Nephron progenitor cell (in vitro differentiated cells): Measurements from ENCODE around the gene PIR.

ENCODE experiments used
- DNase-seq: peaks from one replicate; pipeline ENCODE4 v3.0.0; 2021
- H3K27ac Mint-ChIP-seq: 2 replicates; pipeline ENCODE4 v1.8.0; 2021; ENCODE audit warnings: mild to moderate bottlenecking, moderate library complexity, mixed read lengths
- H3K27me3 Mint-ChIP-seq: 2 replicates; pipeline ENCODE4 v1.8.0; 2021; ENCODE audit warnings: mild to moderate bottlenecking, low read depth, mixed read lengths; ENCODE audit not compliant: poor library complexity
- H3K36me3 Mint-ChIP-seq: 2 replicates; pipeline ENCODE4 v1.8.0; 2021; ENCODE audit warnings: low read depth, mixed read lengths
- H3K4me1 Mint-ChIP-seq: 2 replicates; pipeline ENCODE4 v1.8.0; 2021; ENCODE audit warnings: mixed read lengths
- H3K4me3 Mint-ChIP-seq: 2 replicates; pipeline ENCODE4 v1.8.0; 2021; ENCODE audit warnings: mild to moderate bottlenecking, moderate library complexity, mixed read lengths
- H3K9me3 Mint-ChIP-seq: 2 replicates; pipeline ENCODE4 v1.8.0; 2021; ENCODE audit warnings: mild to moderate bottlenecking, moderate library complexity, mixed read lengths
- TF ChIP-seq, protein P1 (sequence below): fragments of 200-600 bp; sonication (generic); IDR thresholded peaks from 2 replicates; pipeline ENCODE4 v1.5.0; 2021; ENCODE audit warnings: antibody characterized with exemption

The PIR gene

DNA sequence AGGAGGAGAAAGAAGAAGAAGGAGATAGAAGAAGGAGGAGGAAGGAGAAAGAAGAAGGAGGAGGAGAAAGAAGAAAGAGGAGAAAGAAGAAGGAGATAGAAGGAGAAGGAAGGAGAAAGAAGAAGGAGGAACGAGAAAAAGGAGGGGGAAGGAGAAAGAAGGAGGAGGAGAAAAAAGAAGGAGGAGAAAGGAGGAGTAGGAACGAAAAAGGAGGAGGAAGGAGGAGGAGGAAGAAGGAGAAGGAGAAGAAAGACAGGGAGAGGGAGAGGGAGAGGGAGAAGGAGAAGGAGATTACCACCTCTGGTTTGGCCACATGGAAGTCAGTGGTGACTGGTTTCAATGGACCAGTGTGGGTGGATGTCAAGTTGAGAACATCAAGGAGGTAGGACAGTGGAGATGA lies 58.9 kb downstream of the PIR start:
- TF ChIP-seq, protein P1, sequence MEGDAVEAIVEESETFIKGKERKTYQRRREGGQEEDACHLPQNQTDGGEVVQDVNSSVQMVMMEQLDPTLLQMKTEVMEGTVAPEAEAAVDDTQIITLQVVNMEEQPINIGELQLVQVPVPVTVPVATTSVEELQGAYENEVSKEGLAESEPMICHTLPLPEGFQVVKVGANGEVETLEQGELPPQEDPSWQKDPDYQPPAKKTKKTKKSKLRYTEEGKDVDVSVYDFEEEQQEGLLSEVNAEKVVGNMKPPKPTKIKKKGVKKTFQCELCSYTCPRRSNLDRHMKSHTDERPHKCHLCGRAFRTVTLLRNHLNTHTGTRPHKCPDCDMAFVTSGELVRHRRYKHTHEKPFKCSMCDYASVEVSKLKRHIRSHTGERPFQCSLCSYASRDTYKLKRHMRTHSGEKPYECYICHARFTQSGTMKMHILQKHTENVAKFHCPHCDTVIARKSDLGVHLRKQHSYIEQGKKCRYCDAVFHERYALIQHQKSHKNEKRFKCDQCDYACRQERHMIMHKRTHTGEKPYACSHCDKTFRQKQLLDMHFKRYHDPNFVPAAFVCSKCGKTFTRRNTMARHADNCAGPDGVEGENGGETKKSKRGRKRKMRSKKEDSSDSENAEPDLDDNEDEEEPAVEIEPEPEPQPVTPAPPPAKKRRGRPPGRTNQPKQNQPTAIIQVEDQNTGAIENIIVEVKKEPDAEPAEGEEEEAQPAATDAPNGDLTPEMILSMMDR = no peak
- peaks cover 27% of the 10 kb centered on the region for H3K36me3 Mint-ChIP-seq
- H3K27ac Mint-ChIP-seq = no peak overlapping the region

DNA sequence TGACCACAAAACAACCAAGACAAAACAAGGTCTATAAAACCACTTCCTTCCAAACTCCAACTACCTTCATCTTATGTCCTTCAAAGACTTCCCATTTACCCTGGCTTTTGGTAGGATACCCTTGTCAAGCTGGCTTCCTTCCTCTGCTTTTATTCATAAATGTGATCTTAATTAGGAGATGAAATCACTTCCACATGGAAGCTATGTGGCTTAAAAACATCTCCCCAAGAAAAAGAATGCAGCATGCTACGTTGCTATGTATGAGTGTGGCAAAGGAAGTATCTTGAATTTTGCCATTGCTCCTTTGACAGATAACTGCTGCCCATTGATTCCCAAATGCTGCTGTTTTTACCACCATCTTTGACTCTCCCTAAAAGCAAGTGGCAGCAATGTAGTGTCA lies 62.5 kb downstream of the PIR start:
- Mint-ChIP-seq H3K36me3 (peaks cover 30% of the 10 kb centered on the region), H3K27me3 (peaks cover 28% of the 10 kb centered on the region), H3K4me3 (no peak overlapping the region), H3K9me3 (peaks cover 18% of the 10 kb centered on the region), H3K4me1 (peaks cover 26% of the 10 kb centered on the region), H3K27ac (no peak overlapping the region)
- no peak for DNase-seq
- TF ChIP-seq, protein P1 = no peak

More for the DNA sequence above, 58.9 kb downstream of the PIR start:
- Mint-ChIP-seq H3K4me3 (no peak overlapping the region), H3K9me3 (peaks cover 18% of the 10 kb centered on the region), H3K27me3 (peaks cover 28% of the 10 kb centered on the region), H3K4me1 (peaks cover 11% of the 10 kb centered on the region)
- DNase-seq = no peak

DNA sequence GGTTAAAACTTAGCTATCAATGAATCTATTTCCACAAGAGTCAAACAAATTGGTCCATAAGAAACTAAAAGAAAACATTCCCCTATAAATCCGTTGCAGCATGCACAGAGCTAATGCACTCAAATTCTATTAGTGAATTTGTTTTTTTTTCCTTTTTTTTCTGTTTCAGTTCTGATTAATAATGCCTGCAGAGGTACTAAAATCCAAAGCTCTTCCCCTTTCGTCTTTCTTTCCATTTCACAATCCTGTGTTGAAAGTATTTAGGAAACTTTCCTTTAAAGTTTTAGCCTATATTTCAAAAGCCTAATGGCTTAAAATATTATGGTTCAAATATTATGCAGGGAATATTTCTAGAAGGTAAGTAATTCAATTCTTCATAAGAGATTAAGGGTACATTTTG lies 63.1 kb downstream of the PIR start:
- Mint-ChIP-seq H3K36me3 (peaks cover 27% of the 10 kb centered on the region), H3K27me3 (peaks cover 28% of the 10 kb centered on the region), H3K4me1 (peaks cover 26% of the 10 kb centered on the region), H3K9me3 (peaks cover 18% of the 10 kb centered on the region), H3K27ac (no peak overlapping the region), H3K4me3 (no peak overlapping the region)
- no peak for DNase-seq
- TF ChIP-seq, protein P1 = no peak

DNA sequence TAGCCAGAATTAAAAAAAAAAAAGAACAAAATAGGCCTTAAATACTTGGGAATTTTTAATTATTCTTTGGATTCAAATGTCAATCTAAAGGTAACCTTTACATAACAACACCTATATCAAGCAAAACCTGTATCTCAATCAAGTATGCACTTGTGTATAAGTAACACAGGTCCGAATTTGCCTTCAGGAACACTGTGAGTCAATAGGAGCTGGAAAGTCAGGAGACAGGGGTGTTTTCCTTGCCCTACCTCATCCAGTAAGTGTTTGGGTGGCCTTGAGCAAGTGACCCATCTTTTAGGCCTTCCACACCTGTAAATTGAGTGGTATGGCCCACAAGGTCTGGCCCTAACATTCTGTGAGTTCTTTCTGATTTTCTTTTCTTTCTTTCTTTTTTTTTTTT lies 68.1 kb downstream of the PIR start:
- peaks cover 26% of the 10 kb centered on the region for H3K36me3 Mint-ChIP-seq
- peaks cover 17% of the 10 kb centered on the region for H3K4me1 Mint-ChIP-seq
- DNase-seq = no peak
- H3K27ac Mint-ChIP-seq = no peak overlapping the region
- H3K27me3 Mint-ChIP-seq = no peaks in the 10 kb centered on the region
- H3K4me3 Mint-ChIP-seq = no peak overlapping the region
- TF ChIP-seq, protein P1 = no peak
- peaks cover 19% of the 10 kb centered on the region for H3K9me3 Mint-ChIP-seq

DNA sequence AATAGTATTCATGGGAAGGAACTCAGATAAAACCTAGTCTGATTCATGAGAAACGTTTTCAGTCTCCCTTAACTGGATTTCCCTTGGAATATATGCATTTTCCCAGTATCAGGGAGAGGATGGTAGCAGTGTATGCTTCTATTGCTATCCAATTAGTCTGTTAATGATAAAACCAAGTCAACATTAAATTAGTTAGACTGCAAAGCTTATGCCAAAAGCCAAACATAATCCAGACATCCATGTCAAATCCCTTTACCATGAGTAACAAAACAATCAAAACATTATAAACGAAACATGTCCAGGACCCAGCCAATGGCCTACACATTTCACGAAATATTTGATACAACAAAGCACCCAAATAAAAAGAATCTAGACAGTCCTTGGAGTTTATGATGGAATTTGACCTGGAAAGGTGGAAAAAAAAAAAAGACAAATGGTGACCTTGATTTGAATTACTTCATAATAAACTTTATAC lies 74.4 kb downstream of the PIR start:
- TF ChIP-seq, protein P1 = no peak
- H3K4me3 Mint-ChIP-seq = no peak overlapping the region
- DNase-seq = no peak
- H3K27me3 Mint-ChIP-seq = no peaks in the 10 kb centered on the region
- peaks cover 44% of the 10 kb centered on the region for H3K9me3 Mint-ChIP-seq
- peaks cover under 1% of the 10 kb centered on the region for H3K4me1 Mint-ChIP-seq
- no peak overlapping the region for H3K27ac Mint-ChIP-seq
- peaks cover 53% of the 10 kb centered on the region for H3K36me3 Mint-ChIP-seq

DNA sequence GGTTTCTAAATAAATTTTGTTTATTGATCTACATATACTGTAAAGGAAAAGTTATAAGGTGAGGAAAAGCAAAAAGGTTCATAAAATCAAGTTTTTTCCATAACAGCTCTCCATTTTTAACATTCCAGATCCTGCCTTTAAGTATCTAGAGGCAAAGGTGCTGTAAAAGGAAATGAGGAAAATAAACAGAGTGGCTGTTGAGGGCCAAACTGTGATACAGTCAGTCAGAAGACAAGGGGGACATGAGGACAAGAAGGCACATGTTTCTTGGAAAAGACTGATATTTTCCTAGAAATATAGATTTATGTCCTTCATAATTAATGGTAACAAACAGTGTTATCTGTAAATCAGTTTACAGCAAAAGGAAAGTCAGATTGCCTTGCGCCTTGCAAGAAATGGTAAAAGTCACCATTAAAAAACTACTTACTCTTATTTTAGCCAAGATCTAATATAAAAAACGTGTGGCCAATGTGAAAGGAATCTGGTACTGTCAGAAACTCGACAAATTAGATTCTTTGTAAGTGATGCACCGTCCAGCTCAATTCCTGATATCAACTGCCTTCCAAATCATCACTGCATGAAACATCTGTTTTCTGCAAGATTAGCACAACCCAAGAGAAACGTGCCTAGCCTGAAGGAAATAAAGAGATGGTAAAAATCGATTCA lies 75.0 kb downstream of the PIR start:
- Mint-ChIP-seq H3K27me3 (peaks cover 1% of the 10 kb centered on the region), H3K36me3 (peaks cover 49% of the 10 kb centered on the region), H3K4me3 (no peak overlapping the region), H3K4me1 (peaks cover 6% of the 10 kb centered on the region), H3K27ac (no peak overlapping the region), H3K9me3 (peaks cover 38% of the 10 kb centered on the region)
- DNase-seq = no peak
- TF ChIP-seq, protein P1 = no peak
